Spleen (tissue), 11 donors: ENCODE measurements around the gene AK9. TPM values are rescaled to one million over a fixed set of nuclear protein-coding genes. Genes with fewer than 3 reads are reported as not detected.

Source experiments
- DNase-seq: peaks from one replicate; pipeline ENCODE4 v3.0.0-alpha.2; 2020
- H3K27ac ChIP-seq, 8 donors: fragments of 200-600 bp; sonication (generic) in 7 of 8; 1 replicate in 4 of 8; 2 replicates in 4 of 8; pipeline versions ENCODE4 v1.5.0 to v1.8.0; 2016 to 2021; ENCODE audit warnings: inconsistent platforms in 4 of 8, mild to moderate bottlenecking in 4 of 8, moderate library complexity in 1 of 8
- H3K27me3 ChIP-seq, 7 donors: fragments of 200-600 bp; sonication (generic) in 6 of 7; replicated peaks in 1 of 7; 1 replicate in 4 of 7; 2 replicates in 3 of 7; pipeline versions ENCODE4 v1.5.0 to v1.8.0; 2016 to 2021; ENCODE audit warnings: inconsistent platforms in 3 of 7, mild to moderate bottlenecking in 1 of 7
- H3K36me3 ChIP-seq, 6 donors: fragments of 200-600 bp; sonication (generic) in 5 of 6; 1 replicate in 4 of 6; 2 replicates in 2 of 6; pipeline versions ENCODE4 v1.5.0 to v1.8.0; 2016 to 2021; ENCODE audit warnings: inconsistent platforms in 2 of 6
- H3K4me1 ChIP-seq, 6 donors: fragments of 200-600 bp; sonication (generic) in 5 of 6; 1 replicate in 3 of 6; 2 replicates in 3 of 6; pipeline versions ENCODE4 v1.5.0 to v1.8.0; 2016 to 2021; ENCODE audit warnings: inconsistent platforms in 3 of 6
- H3K4me3 ChIP-seq, 8 donors: fragments of 200-600 bp; sonication (generic) in 7 of 8; 1 replicate in 4 of 8; 2 replicates in 4 of 8; pipeline versions ENCODE4 v1.5.0 to v1.8.0; 2016 to 2021; ENCODE audit warnings: inconsistent platforms in 4 of 8, mild to moderate bottlenecking in 4 of 8, moderate library complexity in 2 of 8
- H3K9me3 ChIP-seq, 8 donors: fragments of 200-600 bp; sonication (generic) in 7 of 8; 1 replicate in 4 of 8; 2 replicates in 4 of 8; pipeline versions ENCODE4 v1.5.0 to v1.8.0; 2016 to 2021; ENCODE audit warnings: inconsistent platforms in 4 of 8
- CTCF ChIP-seq, 11 experiments: fragments of 200-600 bp in 7 of 11; fragments of 450-650 bp in 4 of 11; sonication (generic) in 4 of 11; IDR thresholded peaks in 8 of 11; conservative IDR thresholded peaks in 3 of 11; 1 replicate in 7 of 11; 2 replicates in 4 of 11; pipeline versions ENCODE4 v1.4.0 to v1.8.0; 2016 to 2021; ENCODE audit warnings: antibody characterized with exemption in 11 of 11, inconsistent platforms in 4 of 11, mild to moderate bottlenecking in 1 of 11
- POLR2A ChIP-seq, 3 donors: fragments of 450-650 bp; IDR thresholded peaks; one replicate each; pipeline ENCODE4 v1.5.1; 2017; ENCODE audit warnings: antibody characterized with exemption in 3 of 3, mild to moderate bottlenecking in 1 of 3
- POLR2AphosphoS5 ChIP-seq, 3 donors: sonication (generic); formaldehyde crosslinking; IDR thresholded peaks; one replicate each; pipeline ENCODE4 v1.5.1; 2017; ENCODE audit warnings: antibody characterized with exemption in 3 of 3
- WGBS, 5 donors: extraction: QIAGEN DNeasy Blood & Tissue Kit in 3 of 5; methylation state at CpG; one replicate each; pipeline versions ENCODE4 v1.1.5 to v1.1.7; 2013 to 2018; 5-methylcytosine and 5-hydroxymethylcytosine counted together
- intact Hi-C: fragments of 100-400 bp; cut with DNase I; formaldehyde crosslinking; loops from one replicate; pipeline ENCODE4 v1.15.0; 2023; ENCODE audit warnings: low total_unique reads
- polyA plus RNA-seq, 3 donors: library from polyadenylated mRNA; stranded (reverse); fragments of 200-250 nt; gene quantifications; one replicate each; pipeline ENCODE4 v1.2.1, GENCODE V29; 2013
- total RNA-seq, 7 donors: library from RNA; depleted of rRNA in 3 of 7; stranded (reverse); fragments of >200 nt in 3 of 7; fragmentation: NEBNext Ultra II Directional in 4 of 7; extraction: Animal tissue kit (Norgen Biotek cat#: 25700) in 4 of 7; gene quantifications; one replicate each; pipeline versions ENCODE4 v1.1.0 to v1.2.1, GENCODE V29; 2016 to 2021
- donor health status: healthy with polysubstance abuse.
- donor health status: DM: no; HTN: no; CAD: no; lungs with moderate emphysema.
- donor health status: DM: no; HTN: no; CAD: no.
- donor health status: Bipolar disorder and iron deficiency.
- donor health status: healthy.
- donor health status: DM: no; HTN: no; CAD: no.
- donor health status: DM: yes; HTN: yes; CAD: no.

Gene AK9
- total and polyA plus RNA-seq, 10 donors: 3.8 to 24.9 (median 11.5) TPM

- no peak for TF ChIP-seq POLR2A (IDR thresholded peaks at IDR 0.05)
- TF ChIP-seq CTCF (IDR thresholded peaks at IDR 0.05 in 8 of 11, conservative IDR thresholded peaks at IDR 0.05 in 3 of 11): no peak
- TF ChIP-seq POLR2AphosphoS5 (IDR thresholded peaks at IDR 0.05): no peak
- intact Hi-C loops: no loop called here
- 59 to 93% (median 77%) methylated on average over 3 of the region's 3 CpGs for WGBS, 5 donors
- H3K9me3 ChIP-seq: peaks cover 0 to 16% (median 13%) of the 10 kb centered on the region in 8 donors
- no peak overlapping the region for H3K4me3 ChIP-seq
- no peaks in the 10 kb centered on the region for H3K4me1 ChIP-seq
- H3K27me3 ChIP-seq: no peaks in the 10 kb centered on the region
- no peak overlapping the region for H3K27ac ChIP-seq
- H3K36me3 ChIP-seq: no peaks in the 10 kb centered on the region
- no peak for DNase-seq
Measured at GRCh38 chr6:109623288-109623687, 67.7 kb downstream of the AK9 start.

GRCh38 chr6:109612268-109612667, 78.7 kb downstream of the AK9 start:
- TF ChIP-seq CTCF (IDR thresholded peaks at IDR 0.05 in 8 of 11, conservative IDR thresholded peaks at IDR 0.05 in 3 of 11): no peak
- no peak for TF ChIP-seq POLR2A (IDR thresholded peaks at IDR 0.05)
- no peak for TF ChIP-seq POLR2AphosphoS5 (IDR thresholded peaks at IDR 0.05)
- 71 to 82% (median 77%) methylated on average over 1 of the region's 1 CpG for WGBS, 5 donors
- H3K27me3 ChIP-seq: no peaks in the 10 kb centered on the region
- DNase-seq: no peak
- peaks cover 0 to 8% (median 0%) of the 10 kb centered on the region in 6 donors for H3K4me1 ChIP-seq
- H3K27ac ChIP-seq: no peak overlapping the region
- H3K9me3 ChIP-seq: peaks cover 0 to 10% (median 5%) of the 10 kb centered on the region in 8 donors
- no peak overlapping the region for H3K4me3 ChIP-seq
- intact Hi-C loops: no loop called here
- peaks cover 0 to 22% (median 0%) of the 10 kb centered on the region in 6 donors for H3K36me3 ChIP-seq

- Histone ChIP-seq H3K4me3 (no peak overlapping the region), H3K9me3 (peaks cover 0 to 10% (median 5%) of the 10 kb centered on the region in 8 donors), H3K27ac (no peak overlapping the region), H3K36me3 (peaks cover 0 to 24% (median 0%) of the 10 kb centered on the region in 6 donors), H3K4me1 (peaks cover 0 to 8% (median 0%) of the 10 kb centered on the region in 6 donors), H3K27me3 (no peaks in the 10 kb centered on the region)
- TF ChIP-seq POLR2A (IDR thresholded peaks at IDR 0.05) (no peak), POLR2AphosphoS5 (IDR thresholded peaks at IDR 0.05) (no peak), CTCF (IDR thresholded peaks at IDR 0.05 in 8 of 11, conservative IDR thresholded peaks at IDR 0.05 in 3 of 11) (no peak)
- WGBS, 5 donors: 90 to 100% (median 100%) methylated on average over 1 of the region's 1 CpG
- intact Hi-C loops: no loop called here
- no peak for DNase-seq
Measured at GRCh38 chr6:109611502-109611901, 79.5 kb downstream of the AK9 start.

GRCh38 chr6:109610590-109610989, 80.4 kb downstream of the AK9 start:
- Histone ChIP-seq H3K9me3 (peaks cover 0 to 10% (median 5%) of the 10 kb centered on the region in 8 donors), H3K4me3 (no peak overlapping the region), H3K27me3 (no peaks in the 10 kb centered on the region), H3K4me1 (peaks cover 0 to 8% (median 0%) of the 10 kb centered on the region in 6 donors), H3K27ac (peak overlapping the region in 1 of 8 donors; percentile 32), H3K36me3 (peaks cover 0 to 33% (median 0%) of the 10 kb centered on the region in 6 donors)
- intact Hi-C loops: no loop called here
- TF ChIP-seq CTCF (IDR thresholded peaks at IDR 0.05 in 8 of 11, conservative IDR thresholded peaks at IDR 0.05 in 3 of 11) (no peak), POLR2AphosphoS5 (IDR thresholded peaks at IDR 0.05) (no peak), POLR2A (IDR thresholded peaks at IDR 0.05) (no peak)
- DNase-seq: no peak
- WGBS, 5 donors: 23 to 40% (median 34%) methylated on average over 2 of the region's 2 CpGs
